GM18526 (cell line): Measurements from ENCODE around the gene CLDN6.

Experiments used
- POLR2A ChIP-seq: IDR thresholded peaks from 3 replicates; pipeline ENCODE4 v1.6.1; 2011; ENCODE audit not compliant: insufficient read length; ENCODE audit errors: extremely low read depth

The CLDN6 gene

GRCh38 chr16:3012828-3013420 lies 5.1 kb downstream of the CLDN6 start, which contains the start of gene CLDN9:
TSS of gene CLDN9 (plus strand) at chr16:3012923. CDS start at chr16:3013363, 440 bp downstream.
- no peak for TF ChIP-seq POLR2A

- no peak for TF ChIP-seq POLR2A
Observed at GRCh38 chr16:3012246-3012645, 5.7 kb downstream of the CLDN6 start.

DNA sequence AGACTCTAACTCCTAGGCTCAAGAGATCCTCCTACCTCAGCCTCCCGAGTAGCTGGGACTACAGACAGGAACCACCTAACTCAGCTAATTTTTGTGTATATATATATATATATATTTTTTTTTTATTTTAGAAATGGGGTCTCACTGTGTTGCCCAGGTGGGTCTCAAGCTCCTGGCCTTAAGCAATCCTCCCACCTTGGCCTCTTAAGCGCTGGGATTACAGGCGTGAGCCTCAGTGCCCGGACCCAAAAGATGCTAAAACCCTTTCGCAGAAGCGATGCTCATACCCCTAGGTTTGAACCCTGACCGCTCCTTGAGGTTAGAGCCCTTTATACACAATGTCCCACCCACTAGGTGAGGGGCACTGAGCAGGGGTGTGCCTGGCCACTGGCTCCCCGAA lies 7.5 kb downstream of the CLDN6 start:
- TF ChIP-seq POLR2A = no peak

DNA sequence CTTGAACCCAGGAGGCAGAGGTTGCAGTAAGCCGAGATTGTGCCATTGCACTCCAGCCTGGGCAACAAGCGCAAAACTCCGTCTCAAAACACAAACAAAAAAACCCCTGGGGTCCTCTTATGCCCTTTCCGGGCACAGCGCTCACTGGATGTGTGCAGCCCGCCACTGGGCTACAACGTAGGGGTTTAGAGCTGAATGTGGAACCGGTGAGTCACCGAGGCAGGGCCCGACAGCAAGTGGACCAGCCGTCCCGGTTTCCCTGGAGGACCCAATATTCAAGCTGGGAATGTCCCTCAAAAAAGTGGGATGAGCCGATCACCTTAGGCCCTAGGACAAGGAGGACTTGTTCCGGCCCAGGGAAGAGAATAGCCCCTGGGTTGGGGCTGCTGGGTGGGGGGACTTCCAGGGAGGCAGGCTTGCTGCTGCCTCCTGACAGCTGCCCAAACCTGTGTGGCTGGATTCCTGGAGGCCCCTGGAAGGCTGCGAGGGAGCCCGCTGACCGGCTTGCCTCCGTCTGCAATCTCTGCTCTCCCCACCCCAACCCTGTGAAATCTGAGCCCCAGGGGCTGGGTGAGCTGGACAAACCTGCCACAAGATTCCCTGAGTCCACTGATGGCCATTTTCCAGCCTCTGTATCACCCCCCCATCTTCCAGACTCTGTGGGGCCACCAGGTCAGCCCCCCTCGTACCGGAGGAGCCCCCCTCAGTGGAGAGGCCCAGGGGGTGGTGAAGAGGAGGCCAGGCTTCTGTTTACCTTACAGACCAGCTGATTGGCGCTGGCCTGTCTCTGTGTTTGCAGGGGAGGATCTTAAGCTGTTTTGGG lies 8.2 kb downstream of the CLDN6 start:
- no peak for TF ChIP-seq POLR2A

DNA sequence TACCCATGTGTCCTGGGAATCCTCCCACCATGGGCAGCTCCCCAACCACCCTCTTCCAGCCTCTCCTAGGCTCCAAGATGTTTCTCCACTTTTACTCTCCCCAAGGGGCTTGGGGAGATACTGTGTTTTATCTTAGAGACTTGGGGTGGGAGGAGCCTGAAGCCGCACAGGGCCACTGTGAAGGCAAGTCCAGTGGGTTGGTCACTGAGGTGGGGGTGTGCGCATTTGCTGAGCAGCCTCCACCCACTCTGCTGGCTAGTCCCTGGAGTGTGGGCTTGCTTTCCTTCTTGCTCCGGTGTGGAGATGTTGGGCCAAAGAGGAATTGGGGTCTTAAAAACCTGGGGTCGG lies 9.3 kb downstream of the CLDN6 start:
- TF ChIP-seq POLR2A = no peak

DNA sequence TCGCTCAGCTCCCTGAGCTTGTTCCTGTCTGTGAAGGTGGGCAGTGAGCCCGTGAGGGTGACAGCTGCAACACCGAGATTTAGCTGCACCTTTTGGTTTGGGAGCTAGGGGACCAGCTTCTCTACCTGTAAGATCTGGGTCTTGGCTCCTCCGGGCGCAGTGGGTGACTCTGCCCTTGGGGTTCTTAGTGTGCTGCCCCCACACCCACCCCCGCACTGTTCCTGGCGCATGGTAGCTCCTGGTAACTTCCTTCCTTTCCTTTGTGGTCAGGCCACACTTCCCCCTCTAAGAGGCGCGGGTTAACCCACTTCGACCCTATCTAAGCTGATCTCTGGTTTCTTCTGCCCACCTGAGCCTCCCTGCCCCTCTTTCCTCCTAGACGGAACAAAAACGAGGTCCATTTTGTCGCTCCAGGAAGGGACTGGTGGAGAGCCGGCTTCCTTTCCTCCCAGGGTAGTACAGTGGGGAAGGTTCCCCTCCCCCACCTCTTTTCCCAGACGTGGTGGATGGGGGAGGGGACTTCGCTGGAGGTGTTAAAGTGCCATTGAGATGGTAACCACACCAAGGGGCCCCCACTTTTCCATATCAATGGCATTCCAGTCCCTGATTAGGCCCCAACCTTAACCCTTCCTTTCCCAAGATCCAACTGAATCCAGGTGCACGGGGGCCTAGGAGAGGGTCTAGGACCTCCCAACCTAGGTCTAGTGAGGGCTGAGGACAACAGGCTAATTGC lies 9.9 kb downstream of the CLDN6 start:
- TF ChIP-seq POLR2A = no peak

DNA sequence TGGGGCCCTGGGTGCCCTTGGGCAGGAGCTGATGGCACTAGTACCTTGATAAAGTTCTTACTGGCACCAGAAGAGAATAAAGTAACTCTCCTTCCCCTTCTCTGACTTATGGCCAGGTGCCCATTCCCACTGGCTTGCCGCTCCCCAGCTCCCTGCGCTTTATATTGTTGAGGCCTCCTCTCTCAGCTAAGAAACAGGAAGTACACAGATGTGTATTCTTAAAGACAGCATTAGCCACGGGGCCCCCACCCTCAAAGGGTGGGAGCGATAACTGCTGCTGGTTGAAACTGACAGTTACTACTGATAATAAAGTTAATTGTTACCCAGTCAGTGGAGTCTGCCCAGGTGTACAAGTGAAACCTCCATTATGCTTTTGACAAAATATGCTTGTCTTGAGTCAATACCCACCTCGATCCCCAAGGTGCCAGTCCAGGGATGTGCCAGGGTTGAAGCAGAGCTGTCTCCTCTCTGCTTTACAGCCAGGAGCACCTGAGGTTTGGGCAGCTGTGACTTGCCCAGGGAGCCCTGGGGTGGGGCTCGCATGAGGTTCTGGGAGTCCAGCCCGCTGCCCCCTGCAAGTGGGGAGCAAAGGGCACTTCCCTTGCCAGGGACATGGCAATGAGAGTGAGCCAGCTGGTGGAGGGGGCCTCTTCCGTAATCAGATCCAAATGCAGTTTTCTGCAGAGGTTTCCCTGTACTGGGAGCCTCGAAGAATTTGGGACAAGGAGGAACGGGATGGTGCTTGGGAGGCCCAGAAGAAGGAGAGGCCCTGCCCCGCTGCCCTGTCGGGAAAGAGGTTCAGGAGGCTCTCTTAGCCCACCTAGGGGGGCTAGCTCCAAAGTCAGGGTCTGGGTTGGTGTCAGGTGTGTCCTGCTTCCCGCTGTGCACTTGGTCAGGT lies 10.7 kb downstream of the CLDN6 start:
- no peak for TF ChIP-seq POLR2A

- peak; percentile 15 for TF ChIP-seq POLR2A
Observed at GRCh38 chr16:3004781-3005284, 13.2 kb downstream of the CLDN6 start.

DNA sequence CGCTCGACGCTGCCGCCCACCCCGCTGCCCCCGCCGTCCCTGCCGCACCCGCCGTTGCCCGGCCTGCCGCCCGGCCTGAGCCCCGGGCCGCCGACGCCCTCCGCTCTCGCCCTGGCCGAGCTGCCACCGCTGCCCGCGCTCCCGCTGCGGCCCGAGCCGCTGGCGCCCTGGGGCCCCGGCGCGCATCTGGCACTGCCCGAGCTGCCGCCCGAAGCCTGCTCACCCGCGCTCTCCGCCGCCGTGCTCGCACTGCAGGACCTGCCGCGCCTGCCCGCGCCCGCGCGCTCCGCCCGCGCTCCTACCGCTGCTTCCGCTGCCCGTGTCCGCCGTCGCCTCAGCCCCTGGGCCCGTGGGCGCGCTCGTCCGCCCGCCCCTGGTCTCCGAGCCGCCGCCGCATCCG lies 13.7 kb downstream of the CLDN6 start:
- TF ChIP-seq POLR2A = no peak

DNA sequence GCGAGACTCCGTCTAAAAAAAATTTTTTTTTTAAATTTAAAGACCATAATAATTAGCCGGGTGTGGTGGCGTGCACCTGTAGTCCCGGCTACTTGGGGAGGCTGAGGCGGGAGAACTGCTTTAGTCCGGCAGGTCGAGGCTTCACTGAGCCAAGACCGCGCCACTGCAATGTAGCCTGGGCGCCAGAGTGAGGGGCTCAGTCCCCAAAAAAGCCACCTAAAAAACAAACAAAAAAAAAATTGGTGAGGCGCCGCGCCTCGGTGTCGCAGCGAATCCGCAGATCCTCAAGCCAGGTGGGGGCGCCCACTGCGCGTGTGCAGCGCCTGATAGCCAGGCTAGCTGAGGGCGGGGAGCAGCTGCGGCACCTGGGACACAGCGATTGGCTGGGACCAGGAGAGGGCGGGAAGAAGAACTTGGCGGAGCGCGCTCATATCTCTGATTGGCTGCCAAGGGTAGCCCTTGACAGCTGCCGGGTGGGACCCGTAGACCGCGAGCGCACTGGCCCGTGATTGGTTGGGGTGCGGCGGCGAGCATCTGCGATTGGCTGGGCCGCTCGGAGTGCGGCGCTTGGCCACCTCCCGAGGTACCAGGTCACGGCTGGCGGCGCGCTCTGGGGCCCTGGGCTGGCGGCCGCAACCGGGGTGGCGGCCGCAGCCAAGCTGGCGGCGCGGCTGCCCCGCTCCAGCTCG lies 14.3 kb downstream of the CLDN6 start:
- no peak for TF ChIP-seq POLR2A

- no peak for TF ChIP-seq POLR2A
Observed at GRCh38 chr16:3001316-3001715, 16.7 kb downstream of the CLDN6 start.

DNA sequence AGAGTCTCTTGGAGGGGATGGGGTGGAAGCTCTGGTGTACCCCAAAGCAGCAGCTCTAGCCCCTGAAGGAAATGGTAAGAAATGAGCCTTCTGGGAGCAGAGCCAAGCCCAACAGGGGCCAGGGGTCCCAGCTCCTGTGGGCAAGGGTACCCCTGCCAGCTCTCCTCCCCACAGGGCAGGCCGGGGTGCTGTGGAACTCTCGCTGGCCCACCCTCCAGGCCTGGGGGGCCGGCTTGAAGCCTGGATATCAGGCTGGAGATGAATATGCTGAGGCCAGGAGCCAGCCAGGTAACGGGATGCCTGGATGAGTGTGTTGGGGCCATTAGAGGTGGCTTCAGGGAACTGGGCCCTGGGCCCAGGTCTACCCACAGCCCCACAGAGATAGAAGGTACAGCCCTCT lies 17.4 kb downstream of the CLDN6 start:
- no peak for TF ChIP-seq POLR2A

GRCh38 chr16:2999929-3000328 lies 18.1 kb downstream of the CLDN6 start:
- TF ChIP-seq POLR2A = no peak

GRCh38 chr16:2996298-2996697 lies 21.7 kb downstream of the CLDN6 start:
- TF ChIP-seq POLR2A = no peak
